HK-2 (cell line): ENCODE results near the gene TRHDE.
"Not testable (repeated sequence)": the region's sequence is repeated elsewhere in the genome, so short reads cannot be mapped to it uniquely, and the experiment has no call there.

Experiments
- DNase-seq: peaks from one replicate; pipeline ENCODE4 v3.0.0-alpha.2; 2018; ENCODE audit not compliant: unreplicated experiment

TRHDE gene

DNA sequence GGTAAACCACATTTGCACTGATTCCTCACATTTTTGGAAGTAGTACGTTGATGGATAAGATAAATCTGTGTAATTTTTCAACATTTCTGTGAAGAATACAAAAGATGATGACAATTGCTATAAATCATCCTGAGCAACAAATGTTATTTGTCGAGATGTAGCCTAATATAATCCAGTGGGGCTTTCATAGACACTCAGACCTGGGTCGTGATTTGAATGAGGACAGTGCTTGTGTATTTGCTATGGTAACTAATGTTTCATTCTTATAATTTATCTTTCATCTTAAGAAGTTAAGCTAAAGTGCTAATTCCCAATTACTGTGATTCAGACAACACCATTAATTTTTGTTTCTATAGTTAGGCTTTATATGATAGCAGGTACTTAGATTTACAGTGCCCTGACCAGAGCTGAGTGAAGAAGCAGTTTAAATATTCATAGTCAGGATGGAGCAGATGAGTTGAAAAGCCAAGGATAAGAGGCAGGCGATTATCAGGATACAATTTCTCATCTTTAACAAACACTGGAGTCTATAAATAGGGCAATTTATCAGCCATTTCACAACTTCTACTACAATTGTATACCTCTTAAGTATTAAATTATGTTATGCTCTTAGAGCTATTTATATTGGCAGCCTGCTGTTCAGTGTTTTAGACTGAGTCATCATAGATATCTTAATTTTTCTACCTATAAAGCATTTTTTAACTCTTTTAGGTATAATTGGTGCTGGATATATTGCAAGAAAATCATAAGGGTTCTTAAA, 359.9 kb downstream of the TRHDE start:
- DNase-seq = no peak

DNA sequence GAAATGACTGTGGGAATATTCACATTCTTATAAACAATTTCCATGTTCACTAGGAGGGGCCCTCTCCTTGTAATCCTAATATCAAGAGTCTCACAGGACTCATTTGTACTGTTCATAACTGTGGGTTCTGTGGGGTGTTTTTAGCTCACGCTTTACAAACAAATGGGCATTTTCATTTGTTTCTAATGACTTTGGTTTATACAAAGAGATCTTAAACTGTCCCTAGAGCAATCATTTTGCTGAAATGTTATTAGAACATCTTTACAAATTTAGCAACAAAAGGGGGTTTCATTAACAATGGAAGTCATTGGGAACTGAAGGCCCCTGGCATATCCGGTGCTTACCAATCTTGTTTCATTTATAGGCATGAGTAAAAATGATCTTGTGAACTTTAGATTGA, 370.5 kb downstream of the TRHDE start:
- DNase-seq = no peak

DNA sequence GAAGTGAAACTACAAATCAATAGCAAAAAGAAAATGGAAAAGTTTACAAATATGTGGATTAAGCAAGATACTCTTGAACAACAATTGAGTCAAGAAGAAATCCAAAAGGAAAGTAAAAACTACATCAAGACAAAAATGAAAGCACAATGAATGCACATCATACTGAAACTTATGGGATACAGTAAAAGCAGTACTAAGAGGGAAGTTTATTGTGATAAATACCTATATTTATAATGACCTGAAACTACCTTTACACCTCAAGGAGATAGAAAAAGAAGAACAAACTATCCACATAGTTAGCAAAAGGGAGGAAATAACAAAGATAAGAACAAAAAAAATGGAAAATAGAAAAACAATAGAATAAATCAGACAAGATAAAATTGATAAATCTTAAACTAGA, 375.0 kb downstream of the TRHDE start:
- DNase-seq = no peak

DNA sequence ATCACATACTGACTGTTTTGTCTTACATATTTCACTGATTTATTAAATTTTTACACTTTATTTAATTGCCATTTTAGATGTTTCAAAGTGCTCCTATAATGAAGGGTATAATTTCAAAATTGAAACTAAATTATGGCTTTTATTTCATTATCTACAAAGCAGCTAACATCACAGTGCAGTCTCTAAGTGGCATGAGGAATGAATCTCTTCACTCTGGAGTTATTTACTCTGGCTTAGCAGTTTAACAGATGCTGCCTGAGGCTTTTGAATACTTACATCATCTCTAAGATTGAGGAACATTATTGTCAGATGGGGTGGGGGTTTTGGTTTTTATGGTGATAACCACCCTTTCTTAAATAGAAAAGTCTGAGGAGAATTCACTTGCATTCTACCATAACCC, 386.4 kb downstream of the TRHDE start:
- no peak for DNase-seq

DNA sequence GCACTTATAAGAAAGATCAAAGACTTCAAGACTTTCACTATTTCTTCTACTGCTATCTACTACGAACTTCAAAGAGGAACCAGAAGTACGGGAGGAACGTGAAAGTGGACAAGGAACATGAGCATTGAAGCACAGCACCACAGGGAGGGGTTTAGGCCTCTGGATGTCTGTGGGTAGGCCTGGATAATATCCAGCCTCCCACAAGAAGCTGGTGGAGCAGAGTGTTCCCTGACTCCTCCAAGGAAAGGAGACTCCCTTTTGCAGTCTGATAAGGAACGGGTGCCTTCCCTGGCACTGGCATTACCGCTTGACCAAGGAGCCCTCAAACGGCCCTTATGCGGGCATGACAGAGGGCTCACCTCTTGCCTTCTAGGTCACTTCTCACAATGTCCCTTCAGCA, 388.0 kb downstream of the TRHDE start:
- DNase-seq = not testable (repeated sequence)

DNA sequence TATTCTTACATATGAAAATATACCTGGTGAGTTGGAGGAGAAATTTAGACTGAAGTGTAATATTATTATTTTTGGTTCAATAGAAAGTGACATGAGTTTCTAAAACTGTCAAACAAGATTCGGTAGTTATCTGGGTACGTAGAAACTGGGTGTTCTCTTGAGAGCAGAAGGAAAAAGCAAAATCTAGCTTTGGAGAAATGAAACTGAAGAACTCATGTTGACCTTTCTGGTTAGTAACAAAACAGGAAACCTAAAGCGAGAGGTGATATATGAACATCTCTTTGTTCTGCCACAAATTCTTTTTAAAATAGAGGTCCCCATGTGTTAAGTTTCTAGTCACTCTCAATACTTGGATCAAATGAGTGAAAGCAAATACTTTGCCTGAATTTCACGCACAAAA, 401.7 kb downstream of the TRHDE start:
- no peak for DNase-seq

DNA sequence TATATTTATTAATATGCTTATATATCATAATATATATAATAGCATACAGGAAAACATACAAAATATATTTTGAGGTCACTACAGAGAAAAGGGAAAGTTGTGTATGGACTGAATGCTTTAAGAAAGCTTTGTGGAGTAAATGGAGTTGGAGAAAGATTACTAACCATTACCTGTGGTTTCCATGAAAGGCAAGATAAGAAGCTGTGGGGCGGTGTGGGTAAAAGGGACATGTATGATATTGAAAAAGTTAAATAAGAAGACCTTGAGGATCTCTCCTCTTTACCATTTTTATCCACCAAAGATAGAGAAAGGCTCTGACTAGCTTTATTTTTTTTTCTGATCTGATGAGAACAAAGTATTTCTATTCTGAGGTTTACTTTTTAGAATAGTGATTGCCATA, 404.4 kb downstream of the TRHDE start:
- no peak for DNase-seq

DNA sequence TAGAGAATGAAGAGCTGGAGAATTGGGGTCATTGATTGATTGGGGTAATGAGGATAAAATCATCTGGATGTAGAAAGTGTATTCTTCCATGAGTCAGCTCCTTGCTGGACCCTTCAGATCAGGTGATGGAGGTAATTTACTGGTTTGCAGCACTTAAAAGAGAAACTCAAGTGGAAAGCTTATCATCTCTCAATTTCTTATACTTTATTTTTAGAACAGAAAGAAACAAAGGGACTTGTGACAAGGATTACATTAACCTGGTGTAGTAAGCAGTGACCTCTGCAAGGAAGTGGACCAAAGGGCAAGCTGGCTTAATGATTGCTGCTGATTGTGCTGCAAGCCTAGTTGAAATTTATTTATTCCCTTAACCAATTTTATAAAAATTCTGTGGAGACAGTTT, 405.0 kb downstream of the TRHDE start:
- DNase-seq = no peak

DNA sequence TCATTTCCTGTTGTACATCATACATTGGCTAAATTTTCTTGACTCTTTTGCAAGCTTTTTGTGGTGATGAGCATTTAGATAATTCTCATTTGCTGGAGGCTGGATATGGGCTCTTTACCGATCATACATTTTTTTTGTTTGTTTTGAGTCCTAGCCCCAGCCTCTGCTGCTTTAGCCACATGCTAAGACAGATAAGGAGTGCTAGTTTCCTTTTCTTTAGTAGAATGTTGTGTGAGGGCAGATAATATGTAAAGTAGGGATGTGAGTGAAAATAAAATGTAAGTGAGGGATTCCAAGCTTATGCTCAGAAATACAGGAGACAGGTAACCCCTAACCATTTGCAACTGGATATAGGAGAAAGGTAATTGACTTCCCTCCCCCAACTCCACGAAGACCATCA, 405.7 kb downstream of the TRHDE start:
- DNase-seq = no peak

DNA sequence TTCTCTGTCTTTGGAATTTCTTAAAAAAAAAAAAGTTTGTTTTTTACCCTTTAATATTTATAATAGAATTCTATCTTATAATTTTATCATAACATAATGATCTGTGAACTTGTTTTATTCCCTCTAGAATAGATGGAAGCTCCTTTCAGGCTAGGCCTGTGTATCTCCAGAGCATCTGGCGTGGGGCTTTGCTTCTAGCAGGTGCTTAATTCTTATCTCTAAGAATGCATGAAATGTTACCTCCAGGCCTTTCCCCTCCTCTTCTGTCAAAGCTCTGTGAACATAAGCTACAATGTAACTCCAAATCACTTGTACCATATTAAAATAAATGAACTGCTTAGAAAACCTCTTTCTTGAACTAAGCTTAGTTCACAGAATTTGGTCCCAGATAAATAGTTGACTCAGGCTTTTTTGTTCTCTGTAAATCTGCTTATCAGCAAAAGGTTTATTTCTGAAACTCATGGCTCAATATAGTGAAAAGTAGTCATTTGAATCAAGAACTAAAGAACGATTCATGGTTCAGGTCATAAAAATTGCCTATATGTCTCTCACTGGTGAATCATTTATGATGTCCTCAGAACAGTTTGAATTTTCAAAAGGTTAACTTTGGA, 407.1 kb downstream of the TRHDE start:
- DNase-seq = no peak

DNA sequence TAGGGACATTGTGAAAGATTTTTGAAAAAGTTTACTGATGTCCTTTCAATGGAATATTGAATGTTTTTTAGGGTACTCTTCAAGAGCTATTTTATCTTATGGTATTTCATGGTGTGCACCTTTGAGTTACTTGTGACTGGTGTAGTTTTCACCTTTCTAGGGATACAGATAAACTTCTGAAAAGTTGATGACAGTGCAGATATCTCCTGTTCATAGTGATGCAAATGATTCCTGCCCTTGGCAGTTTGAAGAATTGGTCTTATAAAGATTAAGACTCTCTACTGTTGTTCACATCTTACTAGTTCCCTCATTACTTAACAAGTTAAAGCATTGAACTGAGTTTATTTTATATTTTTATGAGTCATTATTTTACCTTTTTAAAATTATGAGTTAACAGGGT, 408.9 kb downstream of the TRHDE start:
- DNase-seq = no peak

DNA sequence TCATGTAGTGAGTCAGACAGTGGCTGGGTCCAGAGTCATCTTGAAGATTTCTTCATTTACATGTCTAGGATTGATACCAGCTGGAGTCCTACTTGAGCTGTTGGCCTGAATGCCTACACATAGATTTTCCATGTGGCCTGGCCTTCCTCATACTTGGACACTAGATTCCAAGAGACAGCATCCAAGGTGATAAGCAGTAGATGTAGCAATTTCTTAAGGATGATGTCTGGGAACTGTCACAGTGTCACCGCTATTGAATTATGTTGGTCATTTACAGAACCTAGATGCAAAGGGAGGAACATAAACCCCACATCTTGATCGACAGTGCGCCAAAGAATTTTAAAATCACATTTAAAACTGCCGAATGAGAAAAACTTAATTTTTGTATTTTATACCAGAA, 412.3 kb downstream of the TRHDE start:
- DNase-seq = no peak

DNA sequence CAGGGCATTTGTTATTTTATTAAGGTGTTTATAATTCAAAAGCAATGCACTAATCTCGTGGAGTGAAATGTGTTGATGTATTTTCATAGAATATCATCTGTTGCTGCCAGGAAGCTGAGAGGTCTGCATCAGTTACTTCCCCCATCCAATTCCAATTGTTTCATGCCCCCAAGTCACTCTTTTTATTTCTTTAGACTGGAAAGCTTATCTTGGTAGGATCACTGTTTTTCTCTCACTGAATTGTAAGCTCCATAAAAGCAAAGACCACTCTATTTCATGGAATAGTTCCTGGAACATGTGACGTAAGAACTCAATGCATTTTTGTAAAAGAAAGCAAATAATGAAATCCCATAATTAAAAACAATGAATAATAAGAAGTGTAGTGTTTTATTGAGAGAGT, 420.2 kb downstream of the TRHDE start:
- no peak for DNase-seq

DNA sequence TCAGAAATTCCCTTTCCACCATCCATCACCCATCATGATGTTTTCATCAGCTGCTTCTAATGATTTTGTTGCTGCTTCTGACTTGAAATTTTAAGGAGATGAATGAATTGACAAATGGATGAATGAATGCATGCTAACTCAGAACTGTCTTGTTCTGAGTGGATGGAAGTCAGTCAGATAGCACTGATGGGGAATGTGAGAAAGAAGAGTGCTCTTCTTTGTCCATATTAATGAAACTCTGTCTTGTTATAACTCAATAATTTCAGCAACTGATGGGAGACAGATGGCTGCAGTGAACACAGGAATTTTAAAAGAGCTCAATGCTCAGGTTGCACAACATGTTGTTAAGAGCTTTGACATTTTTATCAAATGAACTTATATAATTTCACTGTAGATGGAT, 422.0 kb downstream of the TRHDE start:
- DNase-seq = no peak

DNA sequence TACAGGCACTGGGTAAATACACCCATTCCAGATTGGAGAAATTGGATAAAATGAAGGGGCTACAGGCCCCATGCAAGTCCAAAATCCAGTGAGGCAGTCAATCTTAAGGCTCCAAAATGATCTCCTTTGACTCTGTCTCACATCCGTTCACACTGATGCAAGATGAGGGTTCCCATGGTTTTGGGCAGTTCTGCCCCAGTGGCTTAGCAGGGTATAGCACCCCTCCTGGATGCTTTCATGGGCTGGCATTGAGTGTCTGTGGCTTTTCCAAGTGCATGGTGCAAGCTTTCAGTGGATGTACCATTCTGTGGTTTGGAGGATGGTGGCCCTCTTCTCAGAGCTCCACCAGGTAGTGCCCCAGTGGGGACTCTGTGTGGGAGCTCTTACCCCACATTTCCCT, 427.2 kb downstream of the TRHDE start:
- DNase-seq = no peak

DNA sequence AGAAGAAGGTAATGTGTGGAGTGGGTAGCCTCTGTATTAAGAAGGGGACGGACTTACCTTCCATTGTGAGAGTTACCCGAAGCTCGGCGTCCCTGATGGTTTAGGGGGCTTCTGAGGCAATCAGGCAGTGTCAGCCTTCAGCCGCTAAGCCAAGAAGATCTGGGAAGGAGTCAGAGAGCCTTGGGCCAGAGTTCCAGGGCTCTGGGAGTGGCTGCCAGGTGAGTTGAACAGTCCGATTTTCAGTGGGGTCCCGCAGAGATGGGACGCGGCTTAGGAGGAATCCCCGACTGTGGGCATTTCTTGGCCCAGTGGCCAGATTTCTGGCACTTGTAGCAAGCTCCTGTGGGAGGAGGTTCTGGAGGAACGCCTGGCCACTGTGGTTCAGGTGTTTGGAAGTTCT, 439.9 kb downstream of the TRHDE start:
- DNase-seq = not testable (repeated sequence)

DNA sequence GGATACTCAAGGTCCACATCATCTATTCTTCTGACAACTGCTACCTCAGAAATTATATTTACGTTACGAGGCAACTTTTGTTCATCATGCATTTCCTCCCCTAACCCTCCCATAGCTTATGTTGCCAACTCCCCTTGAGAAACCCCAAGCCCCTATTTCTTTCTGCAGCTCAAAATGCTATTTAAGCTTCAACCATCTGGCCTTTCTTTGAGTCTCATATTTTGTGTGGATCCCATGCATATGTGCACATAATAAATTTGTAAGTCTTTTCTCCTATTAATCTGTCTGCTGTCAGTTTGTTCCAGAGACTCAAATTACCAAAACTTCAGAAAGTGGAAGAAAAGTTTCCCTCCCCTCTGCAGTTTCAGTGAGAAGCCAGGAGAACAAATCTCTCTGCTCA, 444.1 kb downstream of the TRHDE start:
- no peak for DNase-seq

DNA sequence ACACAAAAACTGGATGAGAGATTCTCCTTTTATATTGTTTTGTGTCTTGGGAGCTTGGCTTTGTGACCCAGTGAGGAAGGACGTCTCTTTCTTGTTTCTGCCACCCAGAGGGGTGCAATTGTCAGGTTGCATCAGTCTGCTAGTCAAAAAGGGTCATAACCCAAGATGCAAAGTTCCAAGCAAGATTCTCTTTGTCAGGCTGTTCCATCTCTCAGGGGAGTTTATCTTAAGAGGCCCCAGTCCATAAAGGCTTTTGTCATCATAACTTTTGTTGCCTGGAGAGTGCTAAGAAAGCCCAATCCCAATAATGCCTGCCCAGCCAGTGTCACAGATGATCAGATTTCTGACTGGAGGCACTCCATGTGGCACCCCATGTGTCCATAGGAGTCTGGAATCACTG, 444.9 kb downstream of the TRHDE start:
- DNase-seq = no peak
